Cardiac ventricle fibroblast (primary cell): ENCODE measurements around the gene RIT1. TPM values are rescaled to one million over a fixed set of nuclear protein-coding genes. Genes with fewer than 3 reads are reported as not detected.

Experiments used
- total RNA-seq: library from RNA; depleted of rRNA; stranded (reverse); fragments of >200 nt; gene quantifications from 2 replicates; pipeline ENCODE4 v1.2.3, GENCODE V29; 2015

The RIT1 gene, protein sequence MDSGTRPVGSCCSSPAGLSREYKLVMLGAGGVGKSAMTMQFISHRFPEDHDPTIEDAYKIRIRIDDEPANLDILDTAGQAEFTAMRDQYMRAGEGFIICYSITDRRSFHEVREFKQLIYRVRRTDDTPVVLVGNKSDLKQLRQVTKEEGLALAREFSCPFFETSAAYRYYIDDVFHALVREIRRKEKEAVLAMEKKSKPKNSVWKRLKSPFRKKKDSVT
- total RNA-seq = 10.4 and 18.4 TPM in 2 replicates

DNA sequence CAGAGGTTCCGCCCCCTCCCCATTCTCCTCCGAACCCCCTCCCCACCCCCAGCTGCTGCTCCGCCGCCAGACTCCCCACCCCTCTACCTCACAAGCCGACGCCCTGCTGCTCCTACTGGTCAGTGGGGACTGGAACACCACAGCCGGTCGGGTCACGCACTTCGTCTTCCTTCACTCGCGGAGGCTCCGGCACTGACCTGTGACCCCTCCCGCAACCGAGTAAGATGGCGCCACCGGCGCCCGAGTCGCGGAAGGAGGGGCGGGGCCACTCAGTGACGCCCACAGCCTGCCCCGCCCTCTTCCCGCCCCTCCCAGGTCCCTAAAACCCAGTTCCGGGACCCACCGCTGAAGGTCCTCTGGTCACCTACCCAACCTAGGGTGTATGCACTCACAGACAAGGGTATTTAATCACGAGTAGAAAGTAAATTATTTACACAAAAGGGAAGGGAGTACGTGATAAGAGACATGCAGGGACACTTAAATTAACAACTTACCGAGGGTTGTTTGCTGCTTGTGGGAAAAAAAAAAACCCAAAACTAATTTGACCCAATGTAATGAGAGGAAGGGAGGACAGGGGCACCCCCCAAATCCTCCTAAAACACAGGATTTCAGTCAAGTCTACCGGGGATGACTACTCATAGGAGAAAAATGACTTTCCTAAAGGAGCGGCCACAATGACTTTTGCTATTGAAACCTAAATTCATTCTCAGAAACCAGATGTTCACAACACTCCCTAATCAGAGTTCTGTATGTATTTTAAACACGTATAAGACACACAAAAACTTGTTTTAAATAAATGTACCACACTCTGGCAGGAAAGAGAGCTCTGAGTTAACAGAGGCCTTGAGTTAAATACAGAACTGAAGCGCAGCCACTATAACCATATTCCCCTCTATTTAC lies at the start of gene RIT1:
RIT1 (minus strand) TSS at position 194 of the 900 bp plus-strand sequence. CDS start 588 bp downstream, outside the sequence.

DNA sequence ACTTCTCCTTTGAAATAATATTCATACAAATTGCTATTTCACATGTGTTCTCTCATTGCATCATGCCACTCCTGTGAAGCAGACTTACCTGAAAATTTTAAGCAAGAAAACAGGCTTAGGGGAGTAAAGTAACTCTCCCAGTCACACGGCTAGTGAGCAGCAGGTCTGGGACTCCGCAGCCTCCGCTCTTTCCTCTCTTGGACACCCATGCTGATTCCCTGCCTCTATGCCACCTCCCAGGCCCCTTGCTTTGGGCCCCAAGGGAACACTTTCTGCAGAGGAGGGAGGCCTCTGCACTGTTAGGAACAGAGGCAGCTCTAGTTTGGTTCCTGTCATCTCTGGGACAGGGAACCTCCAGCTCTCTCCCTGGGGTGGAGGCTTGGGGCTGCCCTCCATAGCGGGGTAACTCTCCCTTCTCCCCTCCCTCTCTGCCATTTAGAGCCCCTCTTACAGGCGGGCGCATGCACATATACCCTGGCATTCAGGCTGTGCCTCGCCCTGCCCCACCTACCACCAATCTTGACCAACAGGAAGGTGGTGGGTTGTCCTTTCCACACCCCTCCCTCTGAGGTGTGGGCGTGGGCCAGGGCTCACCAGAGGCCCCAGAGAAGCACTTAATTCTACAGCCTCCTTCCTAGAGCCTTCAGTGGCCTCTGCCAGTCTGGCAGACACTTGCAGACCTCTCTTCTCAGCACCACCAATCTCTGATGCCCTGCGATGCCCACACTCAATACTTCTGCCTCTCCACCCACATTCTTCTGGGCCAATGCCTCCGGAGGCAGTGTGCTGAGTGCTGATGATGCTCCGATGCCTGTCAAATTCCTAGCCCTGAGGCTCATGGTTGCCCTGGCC lies 30.1 kb upstream of the RIT1 start, which contains the start of gene RXFP4:
RXFP4 (plus strand) TSS at position 646 of the 852 bp plus-strand sequence; CDS start at position 718, 72 bp downstream.

DNA sequence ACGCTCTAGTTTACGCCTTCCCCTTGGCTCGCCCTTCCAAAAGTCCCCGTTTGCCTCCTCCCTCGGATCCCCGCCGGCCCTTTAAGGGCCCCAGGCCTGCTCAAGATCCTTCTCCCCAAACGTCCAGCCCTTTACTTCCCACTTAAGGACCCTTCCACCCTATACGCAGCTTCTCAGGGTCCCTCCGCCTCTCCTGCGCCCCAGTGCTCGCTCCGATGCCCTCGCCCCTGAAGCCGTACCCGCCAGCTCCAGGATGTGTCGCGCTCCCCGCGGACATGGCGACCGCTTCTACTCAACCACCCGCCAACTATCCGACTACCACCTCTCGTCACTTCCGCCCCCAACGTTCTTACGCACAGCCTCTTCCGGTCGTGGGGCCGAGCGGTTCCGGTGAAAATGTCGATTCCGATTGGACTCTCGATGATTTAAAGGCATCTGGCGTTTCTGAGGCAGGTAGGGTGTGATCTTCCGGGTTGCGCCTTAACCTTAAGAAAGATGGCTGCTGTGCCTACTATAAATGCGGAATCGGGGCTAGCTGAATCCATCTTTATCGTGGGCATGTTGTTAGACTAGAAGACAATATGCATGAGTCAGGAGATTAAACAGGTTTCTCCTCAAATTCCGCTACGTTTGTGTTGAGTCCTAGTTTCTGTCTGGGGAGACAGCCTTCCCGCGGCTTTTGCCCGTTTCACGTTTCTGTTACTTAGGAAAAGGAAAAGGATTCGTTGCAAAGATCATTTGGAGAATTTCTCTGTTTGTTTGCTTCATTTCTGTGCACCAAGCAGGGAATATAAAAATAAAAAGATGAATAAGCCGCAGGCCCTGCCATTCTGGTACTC lies 23.2 kb upstream of the RIT1 start, which contains the start of gene KHDC4:
KHDC4 (minus strand) TSS at position 317 of the 839 bp plus-strand sequence; CDS start at position 277, 40 bp downstream.

DNA sequence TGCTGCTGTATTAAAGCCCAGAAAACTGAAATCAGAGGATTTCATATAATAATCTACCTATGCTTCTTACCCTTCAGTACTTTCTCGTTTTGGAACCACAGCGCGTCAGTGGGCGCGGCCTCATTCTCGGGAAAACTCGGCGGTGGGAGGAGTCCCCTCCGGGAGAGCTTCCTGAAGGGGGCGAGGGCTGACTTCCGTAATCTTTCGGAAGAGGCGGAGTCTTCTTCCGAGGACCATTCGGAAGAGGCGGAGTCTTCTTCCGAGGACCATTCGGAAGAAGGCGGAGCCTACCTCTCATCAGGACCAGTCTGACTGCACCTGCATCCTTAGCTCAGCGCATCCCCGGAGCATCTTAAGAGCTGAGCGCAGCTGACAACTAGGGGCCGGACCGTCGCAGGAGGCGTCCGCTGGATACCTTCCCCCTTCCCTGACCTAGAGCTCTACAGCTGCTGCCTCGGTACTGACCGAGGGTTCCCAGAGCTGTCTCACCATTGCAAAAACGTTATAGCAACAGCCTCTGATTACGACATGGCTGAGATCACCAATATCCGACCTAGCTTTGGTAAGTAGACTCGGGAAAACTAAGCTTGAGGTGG lies 51.8 kb downstream of the RIT1 start, which contains the start of gene SYT11:
SYT11 (plus strand) TSS at position 334 of the 596 bp plus-strand sequence; CDS start at position 529, 195 bp downstream.

DNA sequence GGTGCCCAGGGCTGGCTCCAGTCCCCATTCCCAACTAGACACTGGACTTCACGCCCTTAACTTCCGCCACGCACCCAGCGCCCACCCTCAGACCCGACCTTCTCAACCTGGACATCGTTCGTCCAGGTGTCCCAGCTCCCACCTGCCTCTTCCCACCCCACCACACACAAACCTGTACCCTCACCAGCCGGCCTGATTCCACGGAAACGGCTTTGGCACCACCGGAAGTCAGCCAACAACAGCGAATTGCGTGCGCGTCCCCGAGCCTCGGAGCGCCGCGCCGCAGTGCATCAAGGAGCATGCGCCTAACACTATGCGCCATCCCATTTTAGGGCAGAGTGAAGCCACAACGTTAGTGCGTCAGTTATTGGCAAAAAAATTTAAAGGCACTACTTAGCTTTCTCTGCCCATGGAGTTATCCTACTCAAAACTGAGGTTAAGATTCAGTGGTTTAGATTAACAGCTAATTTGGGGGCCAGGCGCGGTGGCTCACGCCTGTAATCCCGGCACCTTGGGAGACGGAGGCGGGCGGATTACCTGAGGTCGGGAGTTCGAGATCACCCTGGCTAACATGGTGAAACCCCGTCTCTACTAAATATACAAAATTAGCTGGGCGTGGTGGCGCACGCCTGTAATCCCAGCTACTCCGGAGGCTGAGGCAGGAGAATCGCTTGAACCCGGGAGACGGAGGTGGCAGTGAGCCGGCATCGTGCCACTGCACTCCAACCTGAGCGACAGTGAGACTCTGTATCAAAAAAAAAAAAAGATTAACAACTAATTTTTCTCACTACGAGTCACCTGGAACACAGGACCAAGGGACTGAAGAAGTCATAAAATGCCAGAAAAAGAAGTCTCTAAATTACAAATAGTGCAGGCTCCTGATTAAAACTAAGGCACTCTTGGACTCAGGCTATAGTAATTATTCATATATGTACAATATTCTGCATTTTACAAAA lies 53.9 kb downstream of the RIT1 start, which contains the start of gene GON4L:
GON4L (minus strand) TSS at position 240 of the 956 bp plus-strand sequence. CDS start 3,434 bp downstream, outside the sequence.

Other genes starting within 250 kb of the RIT1 start
- gene YY1AP1, start 222.6 kb downstream of the RIT1 start, total RNA-seq = 38.4 and 77.1 TPM in 2 replicates
- 77.4 and 79.3 TPM in 2 replicates for gene DAP3, start 222.3 kb downstream of the RIT1 start, total RNA-seq
- gene GON4L, start 54.1 kb downstream of the RIT1 start, total RNA-seq = 11.8 and 16.4 TPM in 2 replicates
- 5.1 and 5.7 TPM in 2 replicates for gene SYT11, start 51.8 kb downstream of the RIT1 start, total RNA-seq
- gene KHDC4, start 23.1 kb upstream of the RIT1 start, total RNA-seq = 17.2 and 24.5 TPM in 2 replicates
- not detected in 2 replicates for gene RXFP4, start 30.3 kb upstream of the RIT1 start, total RNA-seq
- gene ARHGEF2, start 67.2 kb upstream of the RIT1 start, total RNA-seq = 46.4 and 51.5 TPM in 2 replicates
- gene SSR2, start 109.6 kb upstream of the RIT1 start, total RNA-seq = 460 and 537 TPM in 2 replicates
- 9.1 and 13.3 TPM in 2 replicates for gene UBQLN4, start 142.4 kb upstream of the RIT1 start, total RNA-seq
- 69.9 and 81.7 TPM in 2 replicates for gene LAMTOR2, start 143.4 kb upstream of the RIT1 start, total RNA-seq
- gene RAB25, start 149.8 kb upstream of the RIT1 start, total RNA-seq = not detected in 2 replicates
- gene MEX3A, start 171.1 kb upstream of the RIT1 start, total RNA-seq = 0.62 and 3.9 TPM in 2 replicates
- 816 and 907 TPM in 2 replicates for gene LMNA, start 203.4 kb upstream of the RIT1 start, total RNA-seq
- 1.8 TPM in 1 of 2 replicates, not detected in the other for gene SEMA4A, start 242.2 kb upstream of the RIT1 start, total RNA-seq